22Rv1 (cell line): ENCODE measurements around the gene FMN1.

ENCODE experiments used
- ZFX ChIP-seq: fragments of 450-650 bp; IDR thresholded peaks from 2 replicates; pipeline ENCODE4 v1.6.1; 2017; ENCODE audit warnings: antibody characterized with exemption, borderline replicate concordance
- TF ChIP-seq, protein P1 (sequence below): fragments of 450-650 bp; IDR thresholded peaks from 2 replicates; pipeline ENCODE4 v1.5.1; 2017; ENCODE audit warnings: mild to moderate bottlenecking

DNA sequence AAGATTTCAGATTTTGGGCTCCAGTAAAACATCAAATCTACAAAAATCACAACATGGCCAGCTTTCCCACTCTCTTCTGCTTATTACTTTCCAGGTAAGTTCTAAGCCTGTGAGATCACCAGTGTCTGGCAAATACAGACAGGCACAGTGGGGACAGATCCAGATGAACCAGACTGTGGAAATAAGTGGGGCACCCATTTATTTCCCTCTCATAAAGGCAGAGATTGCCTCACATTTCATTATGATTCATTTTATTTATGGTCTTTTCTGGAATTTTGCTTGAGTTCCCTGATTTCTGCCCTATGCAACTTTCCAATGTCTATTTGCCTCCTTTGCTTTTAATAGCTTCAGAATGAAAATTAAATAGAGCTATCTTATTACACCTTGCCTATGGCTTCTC lies 409.9 kb downstream of the FMN1 start:
- TF ChIP-seq, protein P1, sequence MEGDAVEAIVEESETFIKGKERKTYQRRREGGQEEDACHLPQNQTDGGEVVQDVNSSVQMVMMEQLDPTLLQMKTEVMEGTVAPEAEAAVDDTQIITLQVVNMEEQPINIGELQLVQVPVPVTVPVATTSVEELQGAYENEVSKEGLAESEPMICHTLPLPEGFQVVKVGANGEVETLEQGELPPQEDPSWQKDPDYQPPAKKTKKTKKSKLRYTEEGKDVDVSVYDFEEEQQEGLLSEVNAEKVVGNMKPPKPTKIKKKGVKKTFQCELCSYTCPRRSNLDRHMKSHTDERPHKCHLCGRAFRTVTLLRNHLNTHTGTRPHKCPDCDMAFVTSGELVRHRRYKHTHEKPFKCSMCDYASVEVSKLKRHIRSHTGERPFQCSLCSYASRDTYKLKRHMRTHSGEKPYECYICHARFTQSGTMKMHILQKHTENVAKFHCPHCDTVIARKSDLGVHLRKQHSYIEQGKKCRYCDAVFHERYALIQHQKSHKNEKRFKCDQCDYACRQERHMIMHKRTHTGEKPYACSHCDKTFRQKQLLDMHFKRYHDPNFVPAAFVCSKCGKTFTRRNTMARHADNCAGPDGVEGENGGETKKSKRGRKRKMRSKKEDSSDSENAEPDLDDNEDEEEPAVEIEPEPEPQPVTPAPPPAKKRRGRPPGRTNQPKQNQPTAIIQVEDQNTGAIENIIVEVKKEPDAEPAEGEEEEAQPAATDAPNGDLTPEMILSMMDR, result no peak
- no peak for TF ChIP-seq ZFX
